NCI-H82 treated with DMSO at 0.1 percent for 48 hours (cell line): Measurements from ENCODE around the gene FAM171A1.
A peak's percentile ranks its signal among the peaks of the same experiment; 100 is the strongest.
"Not testable (repeated sequence)": the region's sequence is repeated elsewhere in the genome, so short reads cannot be mapped to it uniquely, and the experiment has no call there.

ENCODE experiments used
- DNase-seq: peaks from one replicate; lab custom pipeline; 2025; ENCODE audit not compliant: unreplicated experiment; lab: John Stamatoyannopoulos, UW

Gene FAM171A1

GRCh38 chr10:15345450-15345849 is 25.6 kb downstream of the FAM171A1 start:
- DNase-seq: no peak

DNA sequence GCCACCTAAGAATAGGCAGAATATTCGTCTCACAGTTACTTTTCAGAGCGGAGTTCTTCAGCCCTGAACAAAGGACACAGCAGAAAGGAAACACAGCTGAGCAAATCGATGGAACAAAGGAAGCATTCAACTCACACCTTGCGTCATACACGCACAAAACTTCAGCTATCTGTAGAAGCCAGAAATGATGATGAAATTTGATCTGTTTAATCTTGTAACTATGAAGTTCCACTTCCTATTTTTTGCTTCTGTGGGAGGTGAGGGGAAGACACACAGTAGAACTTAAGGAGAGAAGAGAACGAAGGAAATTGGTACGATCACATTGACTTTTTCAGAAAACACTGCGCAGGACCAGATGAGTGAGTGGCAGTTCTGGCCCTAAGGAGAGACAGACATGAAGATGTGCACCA is 26.2 kb downstream of the FAM171A1 start:
- no peak for DNase-seq

- no peak for DNase-seq
Measured at GRCh38 chr10:15344256-15344875, 26.7 kb downstream of the FAM171A1 start.

DNA sequence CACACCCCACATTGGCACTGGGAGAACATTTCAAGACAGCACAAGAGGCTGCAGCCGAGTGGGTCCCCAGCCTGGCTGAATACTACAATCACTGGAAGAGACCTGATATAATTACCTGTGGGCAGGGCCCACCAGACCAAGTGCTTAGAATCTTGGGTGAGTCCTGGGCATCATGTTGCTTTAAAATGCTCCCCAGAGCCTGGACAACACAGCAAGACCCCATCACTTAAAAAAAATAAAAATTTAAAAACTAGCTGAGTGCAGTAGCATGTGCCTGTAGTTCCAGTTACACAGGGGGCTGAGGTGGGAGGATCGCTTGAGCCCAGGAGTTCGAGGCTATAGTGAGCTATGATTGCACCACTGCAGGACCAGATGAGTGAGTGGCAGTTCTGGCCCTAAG is 28.1 kb downstream of the FAM171A1 start:
- DNase-seq: no peak

DNA sequence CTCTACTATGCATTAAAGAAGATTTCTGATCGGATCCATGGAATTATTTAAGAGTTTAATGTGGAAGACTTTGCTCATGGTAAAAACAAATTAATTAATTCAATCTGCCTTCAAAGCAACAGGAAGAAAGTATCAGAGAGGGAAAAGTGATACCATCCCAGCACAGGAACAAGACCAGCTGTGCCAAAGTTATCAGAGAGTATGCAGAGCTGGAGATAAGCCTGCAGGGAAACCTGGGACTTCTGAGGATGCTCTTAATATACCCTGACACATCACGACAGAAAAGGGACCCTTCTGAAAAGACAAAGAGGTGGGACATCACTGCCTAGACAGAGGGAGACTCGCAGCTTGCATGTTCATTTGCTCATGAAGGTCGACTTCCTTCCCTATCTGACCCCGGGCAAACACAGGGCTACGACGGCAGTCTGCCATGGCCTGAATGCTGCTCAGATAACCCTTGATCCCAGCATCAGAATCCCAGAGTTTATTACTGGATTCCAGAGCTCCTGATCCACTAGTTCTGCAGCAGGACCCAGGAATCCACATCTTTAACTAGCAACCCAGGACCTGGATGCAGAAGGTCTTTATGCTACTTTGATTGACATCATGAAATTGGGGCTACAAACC is 29.5 kb downstream of the FAM171A1 start:
- no peak for DNase-seq

DNA sequence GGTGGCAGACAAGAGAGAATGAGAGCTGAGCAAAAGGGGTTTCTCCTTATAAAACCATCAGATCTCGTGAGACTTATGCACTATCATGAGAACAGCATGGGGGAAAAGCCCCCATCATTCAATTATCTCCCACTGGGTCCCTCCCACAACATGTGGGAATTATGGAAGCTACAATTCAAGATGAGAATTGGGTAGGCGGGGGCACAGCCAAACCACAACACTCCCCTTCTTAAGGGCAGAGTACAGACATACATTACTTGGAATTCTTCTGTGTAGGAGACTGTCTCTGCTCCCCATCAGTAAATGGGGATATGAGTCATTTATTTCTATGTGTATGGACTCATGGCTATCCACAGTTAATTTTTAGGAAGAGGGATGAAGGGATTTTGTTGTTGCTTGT is 31.2 kb downstream of the FAM171A1 start:
- DNase-seq: no peak

DNA sequence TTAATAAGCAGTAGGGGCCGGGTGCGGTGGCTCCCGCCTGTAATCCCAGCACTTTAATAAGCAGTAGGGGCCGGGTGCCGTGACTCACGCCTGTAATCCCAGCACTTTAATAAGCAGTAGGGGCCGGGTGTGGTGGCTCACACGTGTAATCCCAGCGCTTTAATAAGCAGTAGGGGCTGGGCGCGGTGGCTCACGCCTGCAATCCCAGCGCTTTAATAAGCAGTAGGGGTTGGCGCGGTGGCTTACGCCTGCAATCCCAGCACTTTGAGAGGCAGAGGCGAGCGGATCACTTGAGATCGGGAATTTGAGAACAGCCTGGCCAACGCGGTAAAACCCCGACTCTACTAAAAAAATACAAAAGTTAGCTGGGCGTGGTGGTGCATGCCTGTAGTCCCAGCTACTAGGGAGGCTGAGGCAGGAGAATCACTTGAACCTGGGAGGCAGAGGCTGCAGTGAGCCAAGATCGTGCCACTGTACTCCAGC is 33.6 kb downstream of the FAM171A1 start:
- DNase-seq: peak; percentile 5

DNA sequence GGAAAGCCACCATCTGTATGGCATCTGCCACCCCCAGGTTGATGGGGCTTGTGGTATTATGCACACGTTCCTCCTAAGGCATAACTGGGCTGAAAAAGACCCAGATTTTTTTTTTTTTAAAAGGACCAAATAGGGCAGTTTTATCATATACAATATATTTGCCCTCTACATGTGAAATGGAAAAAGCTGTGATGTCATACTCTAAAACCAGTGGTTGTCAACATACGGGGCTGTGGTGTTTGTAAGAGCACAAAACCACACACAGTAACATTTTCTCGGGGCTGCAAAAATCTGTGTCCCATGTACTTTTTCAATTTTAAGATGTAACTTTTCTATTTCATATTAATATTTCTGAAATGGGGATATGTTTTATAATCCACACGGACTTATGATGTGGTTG is 34.9 kb downstream of the FAM171A1 start:
- no peak for DNase-seq

DNA sequence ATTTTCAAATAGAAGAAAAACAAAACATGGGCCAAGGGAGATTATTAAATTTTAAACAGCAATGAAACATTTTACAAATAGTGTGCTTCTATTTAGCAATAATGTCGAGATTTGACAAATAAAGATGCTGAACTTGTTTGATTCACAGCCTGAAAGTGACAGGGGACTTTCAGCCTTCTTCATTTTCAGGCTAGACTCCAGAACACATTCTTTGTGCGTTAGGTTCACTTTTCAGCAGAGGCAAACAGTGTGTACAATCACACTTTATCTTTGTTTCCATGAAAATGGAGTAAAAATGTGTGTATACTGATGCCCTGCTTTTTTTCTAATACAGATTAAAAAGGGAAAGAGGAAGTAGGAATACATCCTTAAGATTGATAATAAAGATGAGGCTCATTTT is 35.6 kb downstream of the FAM171A1 start:
- no peak for DNase-seq

GRCh38 chr10:15334650-15335323 is 36.3 kb downstream of the FAM171A1 start:
- DNase-seq: no peak

GRCh38 chr10:15333909-15334649 is 37.0 kb downstream of the FAM171A1 start:
- no peak for DNase-seq

DNA sequence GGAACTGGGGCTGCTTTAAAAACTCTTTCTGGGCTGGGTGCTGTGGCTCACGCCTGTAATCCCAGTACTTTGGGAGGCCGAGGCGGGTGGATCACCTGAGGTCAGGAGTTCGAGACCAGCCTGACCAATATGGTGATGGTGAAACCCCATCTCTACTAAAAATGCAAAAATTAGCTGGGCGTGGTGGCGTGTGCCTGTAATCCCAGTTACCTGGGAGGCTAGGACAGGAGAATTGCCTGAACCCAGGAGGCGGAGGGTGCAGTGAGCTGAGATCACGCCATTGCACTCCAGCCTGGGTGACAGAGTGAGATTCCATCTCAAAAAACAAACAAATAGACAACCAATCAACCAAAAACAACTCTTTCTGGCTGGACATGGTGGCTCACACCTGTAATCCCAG is 37.9 kb downstream of the FAM171A1 start:
- DNase-seq: not testable (repeated sequence)

DNA sequence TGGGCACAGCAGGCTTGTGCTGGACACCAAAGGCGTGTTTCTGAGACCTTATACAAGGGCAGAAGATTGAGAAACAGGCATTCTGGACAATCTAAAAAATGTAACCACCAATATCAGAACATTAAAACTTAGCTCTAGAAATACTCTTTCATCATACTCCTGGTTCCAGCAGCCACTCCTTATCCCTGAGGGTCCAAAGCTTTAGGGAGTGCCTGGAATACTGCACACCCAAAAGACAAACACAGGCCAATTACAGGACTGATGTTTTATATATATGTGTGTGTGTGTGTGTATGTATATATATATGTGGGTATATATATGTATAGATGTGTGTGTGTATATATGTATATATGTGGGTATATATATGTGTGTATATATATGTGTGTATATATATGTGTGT is 39.6 kb downstream of the FAM171A1 start:
- no peak for DNase-seq

DNA sequence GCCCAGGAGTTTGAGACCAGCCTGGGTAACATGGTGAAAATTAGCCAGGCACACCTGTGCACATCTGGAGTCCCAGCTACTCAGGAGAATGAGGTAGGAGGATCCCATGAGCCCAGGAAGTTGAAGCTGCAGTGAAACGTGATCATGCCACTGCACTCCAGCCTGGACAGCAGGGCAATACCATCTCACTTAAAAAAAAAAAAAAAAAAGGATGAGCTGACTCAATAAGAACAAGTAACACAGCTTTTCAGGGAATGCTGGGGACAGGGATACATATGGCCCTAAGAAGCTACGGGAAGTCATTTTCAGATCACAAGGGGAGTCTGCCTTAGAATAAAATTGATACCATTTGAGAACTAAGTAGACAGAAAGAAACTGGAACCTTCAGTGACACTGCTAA is 41.7 kb downstream of the FAM171A1 start:
- DNase-seq: no peak

DNA sequence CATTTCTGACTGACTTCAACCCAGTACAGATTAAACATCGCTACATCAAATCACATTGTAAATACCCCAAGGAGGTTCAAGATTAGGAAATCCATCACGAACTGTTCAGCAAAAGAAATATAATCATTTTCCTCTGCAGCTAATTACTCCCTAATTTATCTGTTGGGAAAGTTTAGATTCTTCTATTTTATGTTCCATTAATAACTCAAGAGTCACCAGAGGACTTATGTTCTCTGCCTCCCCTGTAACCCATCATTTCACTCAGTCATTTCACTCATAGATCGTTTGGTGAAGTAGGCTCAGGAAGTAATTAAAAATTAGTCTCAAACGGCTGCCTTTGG is 45.2 kb downstream of the FAM171A1 start:
- DNase-seq: no peak

DNA sequence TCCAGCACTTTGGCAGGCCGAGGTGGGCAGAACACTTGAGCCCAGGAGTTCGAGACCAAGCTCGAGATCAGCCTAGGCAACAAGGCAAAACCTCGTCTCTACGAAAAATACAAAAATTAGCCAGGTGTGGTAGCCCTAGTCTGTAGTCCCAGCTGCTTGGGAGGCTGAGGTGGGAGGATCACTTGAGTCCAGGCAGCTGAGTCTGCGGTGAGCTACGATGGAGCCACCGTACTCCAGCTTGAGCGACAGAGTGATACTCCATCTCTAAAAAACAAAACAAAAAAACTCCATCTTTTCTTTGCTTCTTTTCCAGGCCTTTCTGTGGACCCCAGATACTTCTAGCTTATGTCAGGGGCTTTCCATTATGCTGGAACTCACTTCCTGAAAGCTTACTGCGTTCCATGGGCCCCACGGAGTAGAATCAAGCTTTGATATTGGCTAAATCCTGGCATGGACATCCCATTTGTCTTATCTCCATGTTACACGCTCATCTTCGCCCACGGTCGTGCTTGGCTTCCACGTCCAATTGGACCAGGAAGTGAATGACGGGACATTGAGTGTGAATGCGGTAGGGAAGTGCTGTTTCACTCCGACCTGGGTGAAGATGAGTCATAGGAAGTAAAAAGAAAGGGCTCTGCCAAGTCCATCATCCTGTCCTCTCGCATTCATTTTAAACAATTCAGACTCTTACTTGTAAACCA is 45.7 kb downstream of the FAM171A1 start:
- DNase-seq: no peak

- DNase-seq: no peak
Measured at GRCh38 chr10:15324611-15325010, 46.5 kb downstream of the FAM171A1 start.

- DNase-seq: no peak
Measured at GRCh38 chr10:15324113-15324512, 47.0 kb downstream of the FAM171A1 start.

DNA sequence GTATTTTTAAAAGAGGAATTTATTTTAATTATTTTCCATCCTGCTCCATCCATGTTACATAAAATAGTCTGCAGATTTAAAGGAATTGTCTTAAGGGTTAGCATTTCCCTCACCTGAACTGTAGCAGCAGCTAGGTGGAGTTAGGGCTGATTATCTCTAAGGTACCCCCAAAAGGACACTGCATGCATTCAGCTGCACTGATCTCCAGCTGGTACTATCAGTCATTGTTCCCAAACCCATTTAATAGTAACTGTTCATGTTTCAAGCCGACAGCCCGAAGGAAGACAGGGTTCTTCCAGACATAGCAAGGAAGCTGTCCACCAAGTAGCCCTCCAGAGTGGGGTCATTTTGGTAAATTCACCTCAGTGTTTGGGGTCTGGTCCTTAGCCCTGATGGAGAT is 48.7 kb downstream of the FAM171A1 start:
- DNase-seq: no peak

- DNase-seq: no peak
Measured at GRCh38 chr10:15321431-15322341, 49.4 kb downstream of the FAM171A1 start.
